HL-60 (cell line): Measurements from ENCODE around the gene IL17D.

Source experiments
- CTCF ChIP-seq: IDR thresholded peaks from one replicate; pipeline ENCODE4 v1.5.1; 2011; ENCODE audit warnings: low read length, control low read depth, inconsistent platforms; ENCODE audit not compliant: insufficient read depth
- POLR2AphosphoS5 ChIP-seq: IDR thresholded peaks from 2 replicates; pipeline ENCODE4 v1.6.1; 2012; ENCODE audit warnings: low read depth
- REST ChIP-seq: IDR thresholded peaks from 2 replicates; pipeline ENCODE4 v1.6.1; 2012; ENCODE audit warnings: low read depth; ENCODE audit not compliant: insufficient replicate concordance
- SPI1 ChIP-seq: IDR thresholded peaks from 2 replicates; pipeline ENCODE4 v1.6.1; 2012; ENCODE audit warnings: low read depth, mild to moderate bottlenecking, borderline replicate concordance

GRCh38 chr13:20711301-20712044, 8.0 kb downstream of the IL17D start:
- no peak for TF ChIP-seq CTCF
- TF ChIP-seq REST: no peak
- no peak for TF ChIP-seq SPI1
- no peak for TF ChIP-seq POLR2AphosphoS5
